ENCODE measurements around the gene PHTF2.

The PHTF2 gene

DNA sequence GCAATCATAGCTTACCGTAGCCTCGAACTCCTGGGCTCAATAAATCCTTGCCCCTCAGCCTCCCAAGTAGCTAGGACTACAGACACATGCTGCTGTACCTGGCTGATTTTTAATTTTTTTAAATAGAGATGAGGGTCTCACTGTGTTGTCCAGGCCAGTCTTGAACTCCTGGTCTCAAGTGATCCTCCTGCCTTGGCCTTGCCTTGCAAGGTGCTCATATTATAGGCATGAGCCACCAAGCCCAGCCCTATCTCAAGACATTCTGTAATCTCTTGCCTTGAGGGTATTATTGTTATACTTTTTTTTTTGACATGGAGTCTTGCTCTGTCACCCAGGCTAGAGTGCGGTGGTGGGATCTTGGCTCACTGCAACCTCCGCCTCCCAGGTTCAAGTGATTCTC, 86.6 kb downstream of the PHTF2 start:
- no peak for DNase-seq

DNA sequence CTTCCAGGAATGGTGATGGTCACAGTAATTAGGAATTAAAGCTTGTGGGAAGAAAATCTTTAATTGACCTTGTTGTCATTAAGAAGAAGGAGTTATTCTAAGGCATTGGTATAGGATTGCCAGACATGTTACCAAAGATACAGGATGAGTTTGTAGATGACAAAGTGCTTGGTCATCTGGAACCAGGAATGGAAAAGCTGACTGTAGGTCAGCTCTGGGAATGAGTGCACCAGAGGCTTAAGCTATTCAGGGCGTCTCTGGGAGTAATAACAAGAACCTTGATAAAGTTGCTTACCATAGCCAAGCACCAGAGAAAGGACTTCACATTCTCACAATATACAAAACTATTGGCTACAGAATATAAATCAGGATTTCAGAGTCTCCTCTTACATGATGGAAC, 89.0 kb downstream of the PHTF2 start:
- DNase-seq, result peak; percentile 76

DNA sequence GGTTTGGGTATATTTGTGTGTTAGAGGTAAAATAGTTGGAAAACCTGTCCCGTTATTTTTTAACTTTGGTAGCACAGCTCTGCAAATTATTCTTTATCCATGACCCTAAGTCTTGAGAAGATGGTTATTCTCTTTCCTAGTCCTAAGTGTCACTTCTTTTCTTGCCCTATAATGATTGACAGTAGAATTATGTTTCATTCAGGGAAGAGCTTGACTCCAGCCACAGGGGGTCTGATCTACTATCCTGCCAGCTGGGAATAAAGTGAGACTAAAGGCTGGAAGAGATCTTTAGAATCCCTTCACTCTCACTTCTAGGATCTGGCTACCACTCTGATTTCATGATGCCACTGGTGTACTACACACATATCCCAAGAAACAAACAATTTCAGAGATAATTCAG, 90.4 kb downstream of the PHTF2 start:
- no peak for DNase-seq

DNA sequence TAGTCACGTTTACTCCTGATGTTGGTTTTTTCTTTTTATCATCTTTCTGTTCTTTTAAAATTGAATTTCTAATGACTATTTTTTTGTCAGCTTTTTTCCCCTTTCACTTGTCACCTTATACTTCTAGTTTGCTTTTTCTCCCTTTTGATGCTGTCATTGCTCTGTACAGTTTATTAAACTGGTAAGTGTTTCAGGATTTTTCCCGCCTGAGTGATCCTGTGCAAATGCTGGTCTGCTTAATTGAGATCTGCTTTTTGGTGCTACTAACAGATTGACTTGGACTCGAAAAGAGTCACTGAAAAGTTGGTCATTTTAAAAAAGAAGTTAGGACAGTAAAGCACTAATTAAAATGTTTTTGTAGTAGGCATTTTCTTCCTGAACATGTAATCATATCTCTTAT, 95.2 kb downstream of the PHTF2 start:
- no peak for DNase-seq

DNA sequence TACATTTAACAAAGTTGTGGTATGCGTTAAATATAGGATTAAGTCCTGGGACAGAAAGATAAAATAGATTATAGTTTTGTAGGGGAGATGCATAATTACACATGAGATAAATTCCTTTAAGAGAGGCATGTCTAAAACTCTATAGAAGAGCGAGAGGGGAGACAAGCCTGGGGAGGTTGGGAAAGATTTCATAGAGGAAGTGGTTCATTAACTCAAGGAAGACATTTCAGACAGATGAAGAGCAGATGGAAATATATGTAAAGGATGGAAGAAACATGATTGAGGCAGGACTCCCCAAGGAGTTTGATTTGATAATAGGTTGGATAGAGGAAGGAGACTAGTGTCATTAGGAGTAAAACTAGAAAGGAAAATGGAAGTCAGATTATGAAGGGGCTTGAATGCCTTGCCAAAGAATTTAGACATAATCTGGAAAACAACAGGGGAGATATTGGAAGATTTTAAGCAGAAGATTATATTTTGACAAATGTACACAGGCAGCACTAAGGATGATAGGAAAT, 96.1 kb downstream of the PHTF2 start:
- DNase-seq, result peak; percentile 11

DNA sequence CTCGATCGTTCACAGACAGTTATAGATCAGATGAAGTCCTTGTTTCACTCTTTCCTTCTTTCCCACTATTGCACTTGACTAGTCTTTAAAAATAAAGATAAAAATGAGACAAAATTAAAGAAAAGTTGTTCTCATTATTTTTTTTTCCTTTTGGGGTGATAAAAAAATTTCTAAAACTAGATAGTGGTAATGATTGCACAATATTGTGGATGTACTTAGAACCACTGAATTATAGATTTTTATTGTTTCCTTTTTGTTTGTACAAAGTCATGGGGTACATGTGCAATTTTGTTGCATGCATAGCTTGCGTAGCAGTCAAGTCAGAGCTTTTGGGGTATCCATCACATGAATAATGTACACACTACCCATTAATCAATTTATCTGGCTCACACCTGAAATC, 97.3 kb downstream of the PHTF2 start:
- DNase-seq, result no peak

DNA sequence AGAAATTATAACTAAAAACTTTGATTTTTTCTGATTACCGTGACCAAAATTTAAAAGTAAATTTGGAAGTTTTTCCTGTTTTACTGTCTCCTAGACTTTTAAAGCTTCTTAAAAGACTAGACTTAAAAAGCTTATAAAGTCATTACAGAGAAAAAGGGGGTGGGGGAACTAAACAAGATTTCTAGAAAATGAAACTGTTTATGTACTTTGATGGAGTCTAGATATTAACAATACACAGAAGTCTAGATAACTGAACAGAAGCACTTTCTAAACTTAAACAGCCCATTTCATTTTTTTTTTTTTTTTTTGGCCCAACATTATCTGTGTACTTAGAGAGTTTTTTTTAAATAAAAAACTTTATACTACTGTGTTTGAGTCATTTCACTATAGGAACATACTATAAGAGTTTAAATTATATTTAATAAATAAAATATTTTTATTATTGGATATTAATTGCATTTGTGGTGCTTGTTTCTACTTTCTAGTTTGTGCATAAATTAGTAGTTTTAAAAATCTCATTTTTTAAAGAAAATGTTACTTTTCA, 98.5 kb downstream of the PHTF2 start:
- no peak for DNase-seq

DNA sequence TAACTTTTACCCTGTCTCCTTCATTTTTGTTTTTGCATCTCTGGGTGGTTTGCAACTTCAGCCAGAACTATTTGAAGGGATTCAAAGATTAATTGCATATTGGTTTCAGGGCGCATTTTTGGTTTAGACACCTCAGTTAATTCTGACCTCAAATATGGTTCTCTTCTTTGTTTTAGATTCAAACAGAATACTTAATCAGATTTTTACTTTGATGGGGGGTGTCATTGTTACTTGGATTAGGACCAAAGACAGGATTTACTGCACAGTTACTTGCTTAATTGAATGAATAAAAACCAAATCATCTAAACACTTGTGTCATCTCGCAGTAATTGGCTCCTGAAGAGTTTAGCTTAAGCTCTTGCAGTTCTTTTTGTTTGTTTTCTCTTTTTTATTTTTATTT, 100.9 kb downstream of the PHTF2 start:
- peak; percentile 51 for DNase-seq

DNA sequence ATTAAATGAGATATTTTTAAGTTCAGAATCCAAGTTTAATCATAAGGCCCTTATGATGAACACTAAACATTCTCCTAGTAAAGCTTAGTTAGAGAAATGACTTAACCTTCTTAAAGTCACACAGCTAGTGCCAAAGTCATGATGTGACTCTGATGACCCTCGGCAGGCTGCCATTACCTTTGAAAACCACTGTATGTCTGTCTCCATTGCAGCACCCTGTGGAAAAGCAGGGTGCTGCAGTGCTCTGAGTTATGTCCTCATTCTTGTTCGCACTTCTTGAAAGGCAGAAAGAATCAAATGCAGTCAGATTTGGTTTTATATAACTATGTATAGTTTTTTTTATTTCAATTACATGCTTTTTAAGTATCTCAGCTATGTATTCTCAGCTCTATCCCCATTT, 105.0 kb downstream of the PHTF2 start:
- peak; percentile 10 for DNase-seq

DNA sequence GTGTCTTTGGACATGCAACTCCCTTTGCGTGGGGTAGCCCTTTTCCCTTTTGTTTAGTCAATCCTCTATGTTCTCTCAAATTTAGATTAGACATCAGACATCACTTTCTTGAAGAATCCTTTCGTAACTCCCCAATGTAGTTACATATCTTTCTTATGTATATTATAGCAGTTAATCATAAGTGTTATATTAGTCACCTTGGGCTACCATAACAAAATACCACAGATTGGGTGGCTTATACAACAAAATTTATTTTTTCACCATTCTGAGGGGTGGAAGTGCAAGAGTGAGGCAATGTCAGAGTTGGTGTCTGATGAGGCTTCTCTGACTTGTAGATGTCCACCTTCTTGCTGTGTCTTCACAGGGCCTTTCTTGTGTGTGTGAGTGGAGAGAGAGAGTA, 105.7 kb downstream of the PHTF2 start:
- DNase-seq, result peak; percentile 21

DNA sequence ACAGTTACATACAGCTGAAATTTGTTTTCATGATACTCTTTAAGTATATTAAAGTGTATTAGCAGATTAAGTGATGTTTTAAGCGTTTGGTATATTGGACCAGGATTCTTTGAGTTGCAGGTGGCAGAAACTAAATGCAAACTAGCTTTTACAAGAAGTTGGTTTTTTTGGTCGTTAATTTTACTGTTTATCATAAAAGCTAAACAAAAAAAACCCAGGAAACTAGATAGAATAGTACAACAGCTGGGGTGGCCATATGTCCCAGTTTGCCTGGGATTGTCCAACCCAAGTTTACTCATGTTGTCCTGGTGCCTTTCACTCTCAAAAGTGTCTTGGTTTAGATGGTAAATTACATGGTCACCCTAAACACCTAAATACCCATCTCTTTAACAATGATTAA, 108.7 kb downstream of the PHTF2 start:
- no peak for DNase-seq

DNA sequence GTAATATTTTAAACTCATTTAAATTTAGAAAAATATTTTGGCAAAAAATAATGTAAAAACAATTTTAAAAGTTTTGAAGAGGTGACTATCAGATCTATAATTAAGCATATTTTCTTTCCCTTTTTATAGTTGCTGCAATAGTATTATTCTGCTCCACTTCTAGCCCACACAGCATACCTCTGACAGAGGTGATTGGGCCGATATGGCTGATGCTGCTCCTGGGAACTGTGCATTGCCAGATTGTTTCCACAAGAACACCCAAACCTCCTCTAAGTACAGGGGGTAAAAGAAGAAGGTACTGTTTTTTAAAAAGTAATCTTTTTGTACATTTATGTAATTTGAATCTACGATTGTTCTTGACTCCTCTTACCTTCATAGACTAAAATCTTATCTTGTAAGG, 110.1 kb downstream of the PHTF2 start:
- no peak for DNase-seq

DNA sequence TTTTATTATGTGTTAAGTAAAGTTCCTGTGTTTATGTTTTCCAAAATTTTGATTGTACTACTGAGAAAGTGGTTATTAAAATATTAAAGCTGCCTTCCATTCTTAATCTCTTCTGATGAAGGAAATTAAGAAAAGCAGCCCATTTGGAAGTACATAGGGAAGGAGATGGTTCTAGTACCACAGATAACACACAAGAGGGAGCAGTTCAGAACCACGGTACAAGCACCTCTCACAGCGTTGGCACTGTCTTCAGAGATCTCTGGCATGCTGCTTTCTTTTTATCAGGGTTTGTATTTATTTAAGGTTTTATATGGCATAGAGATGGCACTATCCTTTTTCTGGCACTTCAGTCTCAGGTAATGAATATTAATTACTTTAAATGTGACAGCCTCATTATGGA, 111.6 kb downstream of the PHTF2 start:
- DNase-seq, result no peak

DNA sequence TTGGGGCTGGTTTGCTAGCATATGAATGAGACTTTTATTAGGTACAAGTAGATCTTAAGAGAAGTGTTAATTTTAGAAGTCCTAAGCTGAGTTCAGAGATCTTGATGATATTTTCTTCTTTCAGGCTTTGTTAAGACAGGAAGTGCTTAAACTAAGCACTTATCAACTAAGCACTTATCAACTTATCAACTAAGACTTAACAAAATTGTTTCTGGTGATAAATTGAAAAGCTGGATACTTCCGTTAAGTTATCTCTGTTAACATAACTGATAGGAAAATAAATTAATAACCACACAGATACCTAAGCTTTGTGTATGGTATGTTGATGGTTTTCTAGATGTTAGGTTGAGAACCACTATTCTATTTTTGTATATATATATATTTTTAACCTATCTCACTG, 113.7 kb downstream of the PHTF2 start:
- no peak for DNase-seq

DNA sequence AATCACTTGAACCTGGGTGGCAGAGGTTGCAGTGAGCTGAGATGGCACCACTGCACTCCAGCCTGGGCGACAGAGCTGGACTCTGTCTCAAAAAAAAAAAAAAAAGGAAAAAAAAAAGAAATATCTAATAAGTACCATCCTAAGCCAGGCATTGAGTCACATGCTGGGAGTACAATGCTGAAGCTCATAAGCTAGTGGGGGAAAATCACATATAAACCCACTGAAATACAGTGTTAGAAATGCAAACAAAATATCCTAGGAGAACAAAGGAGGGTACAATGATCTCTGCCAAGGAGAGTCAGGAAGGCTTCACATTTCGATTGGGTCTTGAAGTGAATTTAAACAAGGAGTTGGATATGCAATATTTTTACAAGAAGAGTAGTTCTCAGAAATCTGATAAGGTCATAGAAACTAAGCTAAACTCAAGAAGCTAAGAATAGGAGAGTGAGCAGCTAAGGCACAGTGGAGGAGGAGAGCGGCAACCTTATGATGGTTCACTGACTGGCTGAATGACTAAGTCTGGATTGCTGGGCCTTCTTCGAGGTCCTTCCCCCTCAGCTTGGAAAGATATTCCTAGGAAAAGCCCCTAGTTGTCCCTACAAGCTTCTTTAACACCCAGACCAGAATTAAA, 115.5 kb downstream of the PHTF2 start:
- peak; percentile 5 for DNase-seq

DNA sequence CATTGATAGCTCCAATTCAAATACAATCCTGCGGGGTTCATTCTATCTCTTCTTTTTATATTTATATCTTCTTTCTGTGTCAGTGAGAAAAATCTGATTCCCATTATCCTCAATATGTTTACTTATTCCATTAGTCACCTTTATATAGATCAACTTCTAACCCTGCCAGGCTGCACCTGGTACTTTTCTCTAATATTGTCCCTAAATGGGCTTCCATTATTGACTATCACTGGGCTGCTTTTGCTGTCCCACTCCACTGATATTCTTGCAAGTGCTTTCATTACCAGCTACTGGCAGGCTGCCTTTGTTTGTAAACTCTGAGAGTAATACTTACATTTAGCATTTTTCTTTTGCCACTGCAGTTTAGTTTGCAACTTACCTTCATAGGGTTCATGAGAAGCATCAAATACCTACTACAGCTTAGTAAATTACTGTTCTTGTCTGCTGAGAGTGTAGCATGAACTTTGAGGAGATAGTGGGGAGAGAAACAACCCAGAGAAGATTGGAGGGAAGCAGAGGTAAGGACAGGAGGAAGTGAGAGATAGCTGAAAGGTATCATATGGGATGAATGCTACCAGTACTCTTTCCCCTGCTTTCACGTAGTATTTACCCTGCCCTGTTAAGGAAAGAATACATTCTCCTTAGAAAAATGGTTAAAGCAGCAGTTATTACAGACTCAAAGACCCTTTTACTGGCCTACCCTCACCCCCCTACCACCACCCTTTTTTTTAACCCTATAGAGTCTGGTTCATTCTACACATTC, 119.1 kb downstream of the PHTF2 start:
- no peak for DNase-seq

DNA sequence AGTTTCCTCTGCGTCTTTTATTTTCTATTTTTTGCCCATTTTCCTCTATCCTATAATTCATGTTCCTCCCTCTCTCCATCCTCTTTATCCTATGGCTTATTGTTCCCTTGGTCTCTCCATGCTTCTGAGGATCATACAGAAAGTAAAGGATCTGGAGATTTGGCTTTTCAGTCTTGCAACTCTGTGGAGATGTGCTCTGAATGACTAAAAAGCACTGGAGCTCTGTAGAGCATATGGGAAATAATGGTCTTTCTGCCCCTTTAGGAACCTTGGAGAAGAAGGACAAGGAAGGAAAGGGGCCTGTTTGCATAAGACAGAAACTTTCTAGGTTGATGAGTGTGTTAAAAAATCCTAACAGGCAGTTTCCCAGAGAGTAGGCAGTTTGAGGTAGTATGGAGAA, 120.1 kb downstream of the PHTF2 start:
- DNase-seq, result no peak

DNA sequence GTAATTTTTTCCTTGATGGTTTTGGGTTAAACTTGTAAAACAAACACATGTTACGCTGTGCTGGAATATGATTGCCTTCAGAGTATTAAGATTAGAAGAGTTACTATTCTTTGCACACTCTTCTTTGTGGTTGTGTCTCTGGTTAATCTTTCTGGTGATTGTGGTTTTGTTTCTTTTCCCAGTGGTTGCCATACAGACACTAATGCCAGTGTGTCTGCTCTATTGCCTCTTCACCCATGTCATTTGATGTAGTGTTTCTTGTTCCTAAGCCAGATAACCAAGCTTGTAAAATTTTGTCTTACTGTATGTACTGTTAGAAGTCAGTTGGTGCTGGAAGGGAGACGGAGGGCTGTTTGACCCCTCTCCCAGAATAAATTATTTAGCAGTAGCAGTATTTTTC, 124.8 kb downstream of the PHTF2 start:
- DNase-seq, result no peak

DNA sequence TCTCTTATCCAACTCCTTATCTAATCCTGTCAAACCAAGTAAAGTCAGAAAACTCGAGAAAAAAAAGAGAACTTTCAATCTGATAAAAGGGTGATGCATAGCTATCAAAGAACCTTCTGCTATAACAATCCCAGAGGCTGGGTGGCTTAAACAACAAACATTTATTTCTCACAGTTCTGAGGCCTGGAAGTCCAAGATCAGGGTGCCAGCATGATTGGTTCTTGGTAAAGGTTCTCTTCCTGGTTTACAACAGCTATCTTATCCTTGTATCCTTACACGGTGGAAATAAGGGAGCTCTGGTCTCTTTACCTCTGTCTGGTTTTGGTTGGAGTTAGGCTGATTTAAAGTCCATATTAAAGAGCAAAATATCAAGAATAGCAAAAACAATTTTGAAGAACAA, 131.9 kb downstream of the PHTF2 start:
- DNase-seq, result no peak

DNA sequence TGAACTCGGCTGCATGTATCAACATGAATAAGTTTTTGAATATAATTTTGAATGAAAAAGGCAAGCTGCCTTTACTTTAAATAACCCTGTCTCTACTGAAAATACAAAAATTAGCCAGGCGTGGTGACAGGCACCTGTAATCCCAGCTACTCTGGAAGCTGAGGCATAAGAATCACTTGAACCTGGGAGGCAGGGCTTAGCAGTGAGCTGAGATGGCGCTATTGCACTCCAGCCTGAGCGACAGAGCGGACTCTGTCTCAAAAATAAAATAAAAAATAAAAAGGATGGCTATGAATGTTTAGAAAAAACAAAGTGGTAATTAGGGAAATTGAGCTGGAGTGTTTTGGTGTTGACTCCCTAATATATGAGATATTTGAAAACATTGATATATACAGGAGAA, 133.3 kb downstream of the PHTF2 start:
- no peak for DNase-seq

DNA sequence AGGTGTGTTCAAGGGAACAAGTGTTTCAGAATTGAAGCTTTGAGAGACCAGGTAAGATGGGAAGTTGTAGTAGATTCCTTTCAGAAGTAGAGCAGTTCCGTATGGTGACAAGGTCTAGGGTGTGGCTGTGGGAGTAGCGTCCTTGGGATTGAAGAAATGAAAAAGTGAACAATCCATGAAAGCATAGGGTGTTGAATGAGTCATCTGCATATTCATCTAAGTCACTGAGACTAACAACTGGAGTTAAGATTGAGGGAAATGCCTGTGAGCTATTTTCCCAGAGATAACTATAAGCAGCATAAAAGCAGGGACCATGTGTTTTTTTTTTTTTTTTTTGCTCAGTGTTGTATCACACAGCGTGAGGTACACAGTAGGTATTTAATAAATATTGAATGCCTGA, 134.8 kb downstream of the PHTF2 start:
- peak; percentile 34 for DNase-seq

DNA sequence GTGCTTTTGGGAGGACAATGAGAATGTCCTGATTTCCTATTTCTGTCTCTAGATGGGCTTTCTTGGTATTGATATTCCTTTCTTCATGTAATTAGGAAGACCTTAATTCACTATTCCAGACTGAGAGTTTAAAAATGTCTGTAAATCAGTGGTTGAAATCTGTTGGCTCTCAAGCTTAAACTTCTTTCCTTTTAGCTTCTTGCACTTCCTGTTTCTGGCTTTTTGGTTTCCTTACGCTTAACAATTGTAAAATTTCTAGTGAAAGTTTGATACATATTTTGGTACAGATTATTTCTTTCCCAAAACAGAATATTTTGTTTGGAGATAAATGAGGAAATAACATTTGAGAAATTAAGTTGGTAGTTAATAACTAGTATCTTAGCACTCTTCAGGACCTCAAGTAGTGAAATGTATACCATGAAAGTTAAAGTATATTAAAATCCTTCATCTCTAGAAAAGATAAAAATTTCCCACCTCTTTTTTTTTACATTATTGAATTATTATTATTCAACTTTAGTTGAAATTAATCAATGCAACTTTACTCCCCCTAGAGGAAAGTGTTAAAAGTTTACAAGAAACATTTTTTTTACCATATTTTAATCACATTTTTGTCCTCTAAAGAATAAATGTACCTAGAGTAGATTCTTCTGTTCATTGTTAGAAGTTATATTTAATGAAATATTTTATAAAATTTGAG, 137.2 kb downstream of the PHTF2 start:
- DNase-seq, result no peak

DNA sequence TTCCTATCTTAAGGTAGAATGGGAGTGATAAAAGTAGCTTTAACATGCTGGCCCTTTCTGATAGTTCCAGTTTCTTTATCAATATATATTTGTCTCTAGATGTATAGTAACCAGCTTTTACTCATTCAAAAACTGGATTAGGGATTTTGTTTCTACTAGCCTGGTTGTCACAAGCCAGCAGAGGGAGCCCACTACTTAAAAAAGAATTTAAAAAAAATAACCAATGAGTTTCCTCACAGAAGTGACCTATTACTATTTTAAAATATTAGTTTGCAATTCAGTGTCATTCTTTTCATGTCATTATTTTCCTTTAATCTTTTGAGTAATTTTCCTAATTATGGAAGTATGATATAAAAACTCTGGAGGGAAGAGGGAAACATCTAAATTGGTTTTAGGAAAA, 142.1 kb downstream of the PHTF2 start:
- DNase-seq, result peak; percentile 34

DNA sequence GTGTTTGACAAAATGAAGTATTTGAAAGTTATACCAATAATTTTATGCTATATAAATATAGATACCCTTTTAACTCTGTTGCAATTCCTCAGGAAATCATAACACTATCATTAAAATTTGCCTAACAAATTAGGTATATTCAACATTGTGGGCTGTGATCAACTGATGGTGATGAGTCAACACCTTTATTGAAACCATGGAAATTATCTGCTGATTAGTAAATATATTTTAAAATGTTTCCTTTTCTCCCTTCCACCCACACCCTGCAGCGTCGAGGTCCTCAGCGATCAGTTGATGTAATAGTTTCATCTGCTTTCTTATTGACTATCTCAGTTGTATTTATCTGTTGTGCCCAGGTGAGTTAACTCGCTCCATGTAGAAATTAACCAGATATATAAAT, 143.9 kb downstream of the PHTF2 start:
- DNase-seq, result no peak
